HG03457 (cell line): ENCODE measurements around the gene SAMD4B.
"Not testable (repeated sequence)": the region's sequence is repeated elsewhere in the genome, so short reads cannot be mapped to it uniquely, and the experiment has no call there.

ENCODE experiments used
- ATAC-seq: cut with Tn5 transposase; IDR thresholded peaks from one replicate; pipeline ENCODE4 v1.9.1; 2021; ENCODE audit warnings: moderate number of reproducible peaks; ENCODE audit not compliant: unreplicated experiment

The SAMD4B gene

GRCh38 chr19:39363901-39364457 is 21.8 kb downstream of the SAMD4B start:
- ATAC-seq, result no peak

GRCh38 chr19:39365531-39365930 is 23.3 kb downstream of the SAMD4B start:
- no peak for ATAC-seq

- no peak for ATAC-seq
Observed at GRCh38 chr19:39369200-39369599, 27.0 kb downstream of the SAMD4B start.

- no peak for ATAC-seq
Observed at GRCh38 chr19:39370735-39371134, 28.5 kb downstream of the SAMD4B start.

- ATAC-seq, result no peak
Observed at GRCh38 chr19:39372047-39372802, 30.0 kb downstream of the SAMD4B start.

GRCh38 chr19:39372941-39373340 is 30.7 kb downstream of the SAMD4B start:
- no peak for ATAC-seq

DNA sequence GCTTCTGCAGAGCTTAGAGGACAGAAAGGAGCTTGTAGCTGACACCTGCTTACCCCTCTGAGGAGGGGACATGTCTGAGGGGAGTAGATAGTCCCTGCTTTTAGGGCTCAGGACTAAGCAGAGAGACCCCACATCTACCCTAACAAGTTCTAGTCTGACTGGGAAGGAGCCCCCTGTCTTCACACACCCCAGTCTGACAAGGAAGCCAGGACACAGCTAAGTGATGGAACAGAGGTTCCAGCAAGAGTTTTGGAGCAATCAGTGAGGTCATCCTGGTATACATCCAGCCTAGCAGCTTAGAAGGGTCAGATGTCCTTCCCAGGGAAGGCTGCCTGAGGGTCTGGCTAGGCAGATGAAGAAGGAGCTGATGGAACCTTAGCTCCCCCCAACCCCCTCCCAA is 33.7 kb downstream of the SAMD4B start:
- no peak for ATAC-seq

DNA sequence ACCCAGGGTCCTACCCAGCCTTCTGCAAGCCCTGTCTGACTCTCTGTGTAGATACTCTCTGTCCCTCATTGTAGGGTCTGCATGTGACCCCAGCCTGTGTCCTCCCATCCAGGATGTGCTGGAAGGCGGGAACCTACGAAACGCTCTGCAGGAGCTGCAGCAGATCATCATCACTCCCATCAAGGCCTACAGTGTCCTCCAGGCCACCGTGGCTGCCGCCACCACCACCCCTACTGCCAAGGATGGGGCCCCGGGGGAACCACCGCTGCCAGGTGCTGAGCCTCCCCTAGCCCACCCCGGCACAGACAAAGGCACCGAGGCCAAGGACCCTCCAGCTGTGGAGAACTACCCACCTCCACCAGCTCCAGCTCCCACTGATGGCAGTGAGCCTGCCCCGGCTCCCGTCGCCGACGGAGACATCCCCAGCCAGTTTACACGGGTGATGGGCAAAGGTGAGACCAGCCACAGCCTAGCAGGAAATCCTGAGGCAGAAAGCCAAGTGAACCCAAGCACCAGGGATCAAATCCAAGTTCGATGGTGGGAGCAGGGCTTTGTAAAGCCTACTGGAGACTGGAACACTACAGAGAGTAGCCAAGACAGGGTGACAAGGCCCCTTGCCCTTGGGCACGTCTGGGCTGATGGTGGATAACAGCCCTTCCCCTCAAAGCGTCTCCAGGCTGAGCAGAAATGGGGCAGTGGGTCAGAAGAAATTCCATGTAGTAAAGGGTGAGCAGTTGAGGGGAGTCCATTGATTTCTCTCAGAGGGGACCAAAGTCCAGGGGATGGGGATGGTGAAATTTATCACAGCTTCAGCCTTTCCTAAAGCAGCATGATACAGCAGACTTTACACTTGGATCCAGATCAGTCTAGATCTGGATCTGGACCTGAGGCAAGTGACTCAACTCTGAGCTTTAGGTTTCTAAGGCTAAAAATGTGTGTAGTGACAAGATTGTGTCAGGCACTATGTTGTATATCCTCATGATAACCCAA is 35.4 kb downstream of the SAMD4B start:
- no peak for ATAC-seq

DNA sequence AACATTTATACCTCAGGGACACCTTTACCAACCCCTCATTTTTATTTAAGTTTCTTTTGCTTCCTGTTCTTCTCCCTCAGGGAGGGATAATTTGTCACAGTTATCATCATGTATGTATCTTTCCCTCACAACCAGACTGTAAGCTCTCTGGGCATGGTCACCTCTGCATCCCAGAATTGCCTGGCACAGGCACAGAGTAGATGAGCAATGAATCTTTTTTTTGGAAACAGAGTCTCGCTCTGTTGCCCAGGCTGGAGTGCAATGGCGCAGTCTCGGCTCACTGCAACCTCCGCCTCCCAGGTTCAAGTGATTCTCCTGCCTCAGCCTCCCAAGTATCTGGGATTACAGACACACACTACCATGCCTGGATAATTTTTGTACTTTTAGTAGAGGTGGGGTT is 37.1 kb downstream of the SAMD4B start:
- ATAC-seq, result not testable (repeated sequence)

DNA sequence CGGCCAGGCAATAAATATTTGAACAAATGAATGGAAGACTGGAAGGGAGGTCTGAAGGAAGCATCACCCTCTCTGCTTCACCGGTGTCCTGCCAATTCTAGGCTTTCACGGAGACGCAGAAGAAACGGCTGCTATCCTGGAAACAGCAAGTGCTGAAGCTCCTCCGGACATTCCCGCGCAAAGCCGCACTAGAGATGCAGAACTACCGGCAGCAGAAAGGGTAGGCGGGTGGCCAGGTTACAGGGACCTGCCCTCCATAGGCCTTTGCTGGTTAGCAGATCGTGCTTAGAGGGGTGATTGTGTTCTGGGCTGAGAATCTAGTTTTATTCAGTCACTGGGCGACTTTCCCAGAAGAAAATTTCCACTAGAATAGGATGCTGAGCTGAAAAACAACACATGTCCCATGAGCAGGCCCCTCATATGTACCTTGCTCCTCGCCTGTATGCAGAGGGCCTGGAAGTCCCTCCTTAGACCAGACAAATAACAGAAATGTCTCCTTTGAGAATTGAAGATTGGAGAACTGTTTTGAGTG is 37.7 kb downstream of the SAMD4B start:
- no peak for ATAC-seq

DNA sequence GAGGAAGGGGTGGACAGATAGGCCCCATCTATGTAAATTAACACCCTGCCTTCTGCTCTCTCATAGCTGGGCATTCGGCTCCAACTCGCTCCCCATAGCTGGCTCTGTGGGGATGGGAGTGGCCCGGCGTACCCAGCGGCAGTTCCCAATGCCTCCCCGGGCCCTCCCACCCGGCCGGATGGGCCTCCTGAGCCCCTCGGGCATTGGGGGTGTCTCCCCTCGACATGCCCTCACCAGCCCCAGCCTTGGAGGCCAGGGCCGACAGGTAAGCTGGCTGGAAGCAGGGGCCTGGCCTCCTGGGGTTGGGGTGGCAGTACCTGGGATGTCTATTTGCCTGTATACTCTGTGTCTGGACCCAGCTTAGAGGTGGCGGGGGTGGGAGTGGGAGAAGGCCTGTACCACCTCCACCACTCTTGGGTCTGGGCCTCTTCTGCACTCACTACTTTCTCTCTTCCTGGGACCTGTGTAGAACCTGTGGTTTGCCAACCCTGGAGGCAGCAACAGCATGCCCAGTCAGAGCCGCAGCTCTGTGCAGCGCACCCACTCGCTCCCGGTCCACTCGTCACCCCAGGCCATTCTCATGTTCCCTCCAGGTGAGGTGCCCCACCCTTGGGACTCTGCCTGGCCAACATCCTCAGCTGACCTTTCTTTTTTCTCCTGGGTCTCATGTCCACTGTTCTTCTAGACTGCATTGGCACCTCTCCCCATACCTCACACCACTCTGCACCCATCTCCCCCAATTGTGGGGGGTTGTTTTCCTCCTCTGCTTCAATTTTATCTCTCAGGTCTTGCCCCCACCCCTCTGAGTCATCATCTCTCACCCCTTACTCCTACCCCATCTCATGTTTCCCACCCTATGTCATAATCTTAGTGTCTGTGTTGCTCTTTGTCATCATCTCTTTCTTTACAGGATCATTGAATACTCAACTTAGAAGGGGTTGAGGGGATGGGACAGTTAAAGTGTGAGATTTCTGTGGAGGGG is 38.6 kb downstream of the SAMD4B start:
- ATAC-seq, result no peak

- ATAC-seq, result no peak
Observed at GRCh38 chr19:39381910-39382611, 39.8 kb downstream of the SAMD4B start.

GRCh38 chr19:39382991-39383828 is 41.0 kb downstream of the SAMD4B start:
- no peak for ATAC-seq

GRCh38 chr19:39384839-39385568 is 42.8 kb downstream of the SAMD4B start:
- ATAC-seq, result no peak

- no peak for ATAC-seq
Observed at GRCh38 chr19:39385629-39386411, 43.6 kb downstream of the SAMD4B start.

- no peak for ATAC-seq
Observed at GRCh38 chr19:39386557-39386956, 44.3 kb downstream of the SAMD4B start.

DNA sequence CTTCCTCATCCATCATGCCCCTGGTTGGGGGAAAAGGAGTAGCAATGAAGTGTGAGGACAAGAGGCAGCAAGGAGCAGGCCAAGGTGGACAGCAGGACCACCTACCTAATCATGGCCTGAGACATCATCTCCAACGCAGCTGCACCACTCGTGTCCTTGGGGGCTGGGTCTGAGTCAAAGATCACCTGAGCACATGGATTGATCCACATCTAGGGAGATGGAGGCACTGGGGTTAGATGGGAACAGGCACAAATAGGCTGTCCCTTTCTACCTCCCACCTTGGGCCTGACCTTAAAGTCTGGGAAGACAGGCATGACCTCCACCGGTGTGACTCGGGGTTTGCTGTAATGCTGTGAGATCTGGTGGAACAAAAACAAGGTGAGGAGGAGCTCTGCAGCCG is 46.4 kb downstream of the SAMD4B start:
- ATAC-seq, result no peak
